KOPT-K1 (cell line): Measurements from ENCODE around the gene HOXA3.

ENCODE experiments used
- H3K27ac ChIP-seq: fragments of 200-600 bp; sonication (generic); 2 replicates; pipeline ENCODE4 v1.5.1; 2016; ENCODE audit warnings: antibody characterized with exemption, mild to moderate bottlenecking, low read depth, low read length; ENCODE audit not compliant: poor library complexity, severe bottlenecking
- H3K36me3 ChIP-seq: fragments of 200-600 bp; sonication (generic); 2 replicates; pipeline ENCODE4 v1.5.1; 2017; ENCODE audit warnings: antibody characterized with exemption, mild to moderate bottlenecking, low read length, moderate library complexity; ENCODE audit not compliant: insufficient read depth
- H3K9me3 ChIP-seq: fragments of 200-600 bp; sonication (generic); 2 replicates; pipeline ENCODE4 v1.5.1; 2017; ENCODE audit warnings: antibody characterized with exemption, low read length, mild to moderate bottlenecking; ENCODE audit not compliant: insufficient read depth, poor library complexity, severe bottlenecking

HOXA3 gene

DNA sequence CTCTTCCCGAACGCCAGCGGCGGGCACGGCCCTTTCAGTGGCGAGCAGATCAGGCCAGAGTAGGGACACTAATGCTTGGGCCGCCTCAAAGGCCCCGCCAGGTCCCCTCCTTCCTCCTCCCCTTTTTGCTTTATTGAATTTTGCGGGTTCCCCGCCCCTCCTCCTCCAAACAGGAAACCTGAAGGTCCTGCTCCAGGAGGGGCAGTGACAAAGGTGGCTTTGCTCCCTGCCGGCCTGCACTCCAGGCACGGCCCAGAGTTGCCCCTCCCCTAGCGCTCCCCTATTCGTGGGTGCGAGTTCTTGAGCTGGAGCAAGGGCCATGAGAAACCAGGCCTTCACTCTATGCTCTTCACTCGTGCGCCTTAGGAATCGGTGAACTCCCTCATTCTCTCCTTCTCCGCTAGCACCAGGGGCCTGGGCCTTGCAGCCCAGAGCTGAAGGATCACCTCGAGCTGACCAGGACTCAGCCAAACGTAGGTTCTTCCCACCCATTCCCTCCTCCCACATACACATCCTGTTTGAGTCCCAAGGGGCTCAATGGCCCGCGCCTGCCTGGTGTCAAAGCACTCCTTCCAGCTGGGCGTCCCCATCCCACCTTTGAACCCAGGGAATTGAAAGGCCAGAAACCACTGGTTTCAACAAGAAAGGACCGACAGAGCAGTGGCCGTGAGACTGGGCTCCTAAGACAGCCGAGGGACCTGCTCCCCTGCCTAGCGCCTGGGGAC, 4.2 kb downstream of the HOXA3 start:
- Histone ChIP-seq H3K27ac (no peak overlapping the region), H3K36me3 (no peaks in the 10 kb centered on the region), H3K9me3 (peaks cover 20% of the 10 kb centered on the region)

DNA sequence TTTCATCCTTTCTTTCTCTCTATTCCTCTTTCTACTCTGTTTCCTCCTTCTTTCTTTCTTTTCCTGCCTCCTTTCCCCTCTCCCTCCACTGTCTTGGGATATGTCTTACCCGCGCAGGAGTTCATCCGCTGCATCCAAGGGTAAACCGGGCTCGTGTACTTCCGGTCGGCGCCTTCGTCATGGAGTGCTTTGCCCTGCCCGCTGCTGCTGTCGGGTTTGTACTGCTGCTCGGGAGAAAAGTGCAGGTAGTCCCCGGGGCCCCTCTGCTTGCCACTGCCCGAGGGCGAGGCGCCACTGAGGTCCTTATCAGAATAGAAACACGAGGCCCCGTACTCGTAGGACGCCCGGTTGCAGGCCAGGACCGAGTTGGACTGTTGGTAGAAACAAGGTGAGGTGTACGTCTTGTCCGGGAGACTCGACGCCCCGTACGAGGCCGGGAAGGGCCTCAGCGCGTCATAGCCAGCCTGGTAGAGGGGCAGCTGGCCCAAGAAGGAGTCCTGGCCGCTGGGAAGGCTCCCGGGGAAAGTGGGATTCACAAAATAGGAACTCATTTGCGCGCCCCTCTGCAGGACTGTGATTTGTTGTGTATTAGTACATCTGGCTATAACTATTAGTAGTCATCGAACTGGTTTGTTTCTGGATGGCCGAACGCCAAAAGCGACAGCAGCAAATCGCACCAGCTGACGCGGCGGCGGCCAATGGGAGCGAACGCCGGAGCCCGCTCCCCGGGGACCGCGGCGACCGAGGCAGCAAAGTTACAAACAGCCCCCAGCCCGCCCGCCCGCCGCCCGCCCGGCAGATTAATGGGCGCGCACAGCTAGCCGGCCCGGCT, 5.0 kb downstream of the HOXA3 start, which contains the start of gene HOXA6:
Gene HOXA6 (minus strand): TSS at position 576 of the 832 bp plus-strand sequence. CDS start 25 bp downstream, at position 551.
- H3K36me3 ChIP-seq: no peaks in the 10 kb centered on the region
- no peak within 1 kb of the TSS for H3K27ac ChIP-seq
- peaks cover 20% of the 10 kb centered on the region for H3K9me3 ChIP-seq

DNA sequence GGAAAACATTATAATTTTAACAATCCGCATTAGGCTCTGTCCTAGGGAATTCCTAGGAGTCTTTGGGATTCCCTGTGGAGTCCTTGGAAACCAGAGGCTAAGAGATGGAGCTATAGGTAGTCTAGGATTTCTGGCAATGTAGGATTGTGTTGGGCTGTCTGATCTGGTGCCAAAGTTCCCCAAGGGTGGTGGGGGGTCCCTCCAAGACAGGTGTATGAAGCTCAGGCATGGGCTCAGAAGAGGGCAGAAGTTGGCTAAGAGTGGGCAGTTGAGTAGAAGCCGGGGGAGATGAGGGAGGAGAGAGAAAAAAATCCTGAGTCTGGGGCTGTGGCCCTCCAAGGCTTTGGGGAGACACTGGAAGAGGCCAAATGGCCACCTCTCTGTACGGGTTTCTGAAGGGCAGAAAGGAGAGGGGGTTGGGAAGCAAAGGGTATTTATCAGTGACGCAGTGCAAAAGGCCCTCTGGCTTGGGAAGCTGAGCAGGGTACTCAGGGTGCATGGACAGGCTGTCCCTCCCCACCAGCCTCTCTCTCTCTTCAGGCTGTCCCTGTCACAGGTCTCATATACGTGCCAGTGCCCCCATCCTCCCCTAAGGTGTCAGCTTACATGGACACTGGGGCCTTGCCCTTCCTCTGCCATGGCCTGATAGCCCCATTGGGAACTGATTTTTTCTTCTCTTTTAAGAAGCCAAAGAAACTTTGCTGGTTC, 5.7 kb downstream of the HOXA3 start:
- no peaks in the 10 kb centered on the region for H3K36me3 ChIP-seq
- peaks cover 20% of the 10 kb centered on the region for H3K9me3 ChIP-seq
- H3K27ac ChIP-seq: no peak overlapping the region

DNA sequence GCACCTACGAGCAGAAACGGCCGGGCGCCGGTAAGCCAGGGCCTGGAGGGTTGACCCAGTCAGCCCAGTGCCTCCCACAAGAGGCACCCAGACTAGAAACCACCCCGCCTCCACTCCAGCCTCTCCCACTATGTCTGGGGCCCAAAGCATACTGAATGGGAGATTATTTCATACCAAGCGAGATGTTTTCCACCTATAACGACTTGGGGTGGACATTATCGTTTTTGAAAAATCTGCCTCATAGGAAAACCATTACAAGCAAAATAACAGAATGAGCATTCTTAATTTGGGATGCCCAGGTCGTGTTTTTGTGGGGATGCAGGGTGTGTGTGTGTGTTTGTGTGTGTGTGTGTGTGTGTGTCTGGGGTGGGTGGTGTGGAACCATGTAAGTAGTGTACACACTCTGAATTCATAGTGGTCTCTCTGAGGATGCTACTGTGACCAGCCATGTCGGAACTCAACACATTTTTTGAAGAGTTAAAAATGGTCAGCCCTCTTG, 6.4 kb downstream of the HOXA3 start:
- H3K36me3 ChIP-seq: no peaks in the 10 kb centered on the region
- no peak overlapping the region for H3K27ac ChIP-seq
- peaks cover 20% of the 10 kb centered on the region for H3K9me3 ChIP-seq

DNA sequence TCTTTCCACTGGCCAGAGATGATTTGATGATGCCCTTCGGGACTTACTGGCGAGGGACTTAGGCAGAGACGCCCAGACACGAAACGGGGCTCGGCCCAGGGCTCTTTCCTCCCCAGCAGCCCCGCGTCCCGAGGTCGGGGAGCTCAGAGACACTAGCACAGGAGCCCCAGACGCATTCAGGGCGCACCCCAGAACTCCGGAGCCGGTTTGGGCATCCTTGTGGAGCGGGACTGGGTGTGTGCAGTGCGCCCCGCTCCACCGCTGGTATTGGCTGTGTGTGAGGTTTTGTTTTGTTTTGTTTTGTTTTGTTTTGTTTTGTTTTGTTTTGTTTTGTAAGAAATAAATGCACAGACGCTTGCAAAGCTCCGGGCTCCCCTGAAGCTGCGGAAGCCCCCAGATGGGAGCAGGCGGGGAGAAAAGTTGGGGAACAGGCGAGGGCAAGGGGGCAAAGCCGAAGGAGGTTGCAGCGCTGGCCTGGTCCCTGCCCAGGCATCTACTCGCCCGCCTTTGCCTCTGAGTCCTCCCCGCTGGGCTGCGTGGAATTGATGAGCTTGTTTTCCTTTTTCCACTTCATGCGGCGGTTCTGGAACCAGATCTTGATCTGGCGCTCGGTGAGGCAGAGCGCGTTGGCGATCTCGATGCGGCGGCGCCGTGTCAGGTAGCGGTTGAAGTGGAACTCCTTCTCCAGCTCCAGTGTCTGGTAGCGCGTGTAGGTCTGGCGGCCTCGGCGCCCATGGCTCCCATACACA, 7.0 kb downstream of the HOXA3 start:
- H3K9me3 ChIP-seq: peaks cover 20% of the 10 kb centered on the region
- no peaks in the 10 kb centered on the region for H3K36me3 ChIP-seq
- no peak overlapping the region for H3K27ac ChIP-seq

DNA sequence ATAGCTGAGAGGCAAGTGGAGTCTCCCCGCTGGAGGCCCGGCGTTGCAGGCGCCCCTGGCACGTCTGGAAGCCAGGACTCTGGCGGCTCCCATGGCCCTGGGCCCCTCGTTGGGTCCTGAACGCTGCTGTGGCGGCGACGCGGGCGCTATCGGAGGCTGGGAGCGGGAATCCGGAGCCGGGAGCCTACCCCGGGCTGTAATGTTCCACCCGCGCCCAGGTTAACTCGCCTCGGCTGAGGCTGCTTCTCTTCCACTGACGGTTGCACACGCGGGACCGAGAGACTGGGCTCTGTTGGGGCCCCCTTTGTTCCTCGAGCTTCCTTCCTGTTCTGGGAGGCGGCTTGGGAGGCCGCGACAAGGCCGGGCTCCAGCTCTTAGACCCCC, 7.6 kb downstream of the HOXA3 start:
- Histone ChIP-seq H3K27ac (no peak overlapping the region), H3K36me3 (no peaks in the 10 kb centered on the region), H3K9me3 (peaks cover 20% of the 10 kb centered on the region)

DNA sequence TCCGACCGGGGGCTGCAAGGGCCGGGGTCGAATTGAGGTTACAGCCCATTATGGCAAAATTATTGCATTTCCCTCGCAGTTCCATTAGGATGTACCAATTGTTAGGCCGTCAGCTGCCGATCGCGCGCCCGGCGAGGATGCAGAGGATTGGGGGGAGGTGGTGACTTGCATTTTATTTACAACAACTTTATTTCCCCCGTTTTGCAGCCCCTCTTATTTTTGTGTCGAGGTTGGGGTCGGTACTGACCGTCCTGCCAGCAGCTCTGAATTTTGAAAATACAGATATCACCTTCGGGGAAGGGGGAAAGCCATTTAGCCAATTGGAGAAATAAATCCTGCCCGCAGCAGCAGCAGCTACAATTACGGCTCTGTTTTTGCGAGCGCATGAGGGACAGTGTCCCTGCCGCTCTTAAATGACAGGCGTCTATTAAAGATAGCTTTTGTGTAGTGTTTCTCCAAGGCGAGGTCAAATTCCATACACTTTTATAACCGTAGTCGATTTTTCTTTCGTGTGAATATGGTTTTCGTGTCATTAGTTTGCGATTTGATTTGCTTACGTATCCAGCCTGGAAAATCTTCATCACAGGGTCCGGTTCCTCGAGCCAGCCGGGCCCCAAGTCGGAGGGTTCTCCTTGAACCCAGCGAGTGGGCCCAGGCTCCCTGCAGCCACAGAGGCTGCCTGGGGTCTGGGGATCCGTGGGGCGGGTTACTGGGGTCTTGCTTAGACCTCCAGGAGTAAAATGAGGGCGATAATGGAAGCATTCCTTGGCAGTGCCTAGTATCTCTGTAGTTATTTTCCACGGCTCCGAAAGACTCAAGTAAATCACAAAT, 8.2 kb downstream of the HOXA3 start:
- H3K36me3 ChIP-seq: no peaks in the 10 kb centered on the region
- H3K9me3 ChIP-seq: peaks cover 20% of the 10 kb centered on the region
- no peak overlapping the region for H3K27ac ChIP-seq

DNA sequence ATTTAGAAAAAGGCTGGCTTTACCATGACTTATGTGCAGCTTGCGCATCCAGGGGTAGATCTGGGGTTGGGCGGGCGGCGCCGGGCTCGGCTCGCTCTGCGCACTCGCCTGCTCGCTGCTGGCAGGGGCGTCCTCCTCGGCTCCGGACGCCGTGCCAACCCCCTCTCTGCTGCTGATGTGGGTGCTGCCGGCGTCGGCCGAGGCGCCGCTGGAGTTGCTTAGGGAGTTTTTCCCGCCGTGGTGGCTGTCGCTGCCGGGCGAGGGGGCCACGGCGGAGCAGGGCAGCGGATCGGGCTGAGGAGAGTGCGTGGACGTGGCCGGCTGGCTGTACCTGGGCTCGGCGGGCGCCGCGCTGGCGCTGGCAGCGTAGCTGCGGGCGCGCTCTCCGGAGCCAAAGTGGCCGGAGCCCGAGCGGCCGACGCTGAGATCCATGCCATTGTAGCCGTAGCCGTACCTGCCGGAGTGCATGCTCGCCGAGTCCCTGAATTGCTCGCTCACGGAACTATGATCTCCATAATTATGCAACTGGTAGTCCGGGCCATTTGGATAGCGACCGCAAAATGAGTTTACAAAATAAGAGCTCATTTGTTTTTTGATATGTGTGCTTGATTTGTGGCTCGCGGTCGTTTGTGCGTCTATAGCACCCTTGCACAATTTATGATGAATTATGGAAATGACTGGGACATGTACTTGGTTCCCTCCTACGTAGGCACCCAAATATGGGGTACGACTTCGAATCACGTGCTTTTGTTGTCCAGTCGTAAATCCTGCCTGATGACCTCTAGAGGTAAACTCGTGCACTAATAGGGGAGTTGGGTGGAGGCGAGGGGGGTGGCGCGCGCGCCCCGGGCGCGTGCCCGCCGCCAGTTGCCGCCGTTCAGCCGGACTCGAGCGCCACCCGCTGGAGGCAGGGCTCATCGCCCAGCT, 9.1 kb downstream of the HOXA3 start, which contains the start of gene HOXA5:
Gene HOXA5 (minus strand): TSS at position 659 of the 927 bp plus-strand sequence. CDS start 74 bp downstream, at position 585.
- no peak within 1 kb of the TSS for H3K27ac ChIP-seq

DNA sequence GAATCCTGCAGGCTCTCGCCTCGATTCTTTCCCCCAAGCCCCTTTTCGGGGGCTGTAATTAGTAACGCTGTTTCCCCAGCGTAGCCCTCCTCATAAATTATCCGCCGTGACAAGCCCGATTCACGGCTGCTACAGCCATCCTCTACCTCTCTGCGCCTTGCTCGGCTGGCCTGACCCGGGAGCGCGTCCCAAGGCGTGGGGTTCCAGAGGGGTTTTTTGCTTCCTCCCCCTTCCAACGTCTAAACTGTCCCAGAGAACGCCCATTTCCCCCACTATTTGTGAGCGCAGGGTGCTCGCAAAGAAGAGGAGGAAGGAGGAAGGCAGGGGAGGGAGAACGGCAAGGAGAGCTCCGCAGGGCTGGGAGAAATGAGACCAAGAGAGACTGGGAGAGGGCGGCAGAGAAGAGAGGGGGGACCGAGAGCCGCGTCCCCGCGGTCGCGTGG, 9.8 kb downstream of the HOXA3 start:
- peaks cover 20% of the 10 kb centered on the region for H3K9me3 ChIP-seq
- H3K27ac ChIP-seq: no peak overlapping the region
- H3K36me3 ChIP-seq: no peaks in the 10 kb centered on the region

More for the DNA sequence above, 9.1 kb downstream of the HOXA3 start, which contains the start of gene HOXA5:
- H3K9me3 ChIP-seq: peaks cover 20% of the 10 kb centered on the region
- H3K36me3 ChIP-seq: no peaks in the 10 kb centered on the region

DNA sequence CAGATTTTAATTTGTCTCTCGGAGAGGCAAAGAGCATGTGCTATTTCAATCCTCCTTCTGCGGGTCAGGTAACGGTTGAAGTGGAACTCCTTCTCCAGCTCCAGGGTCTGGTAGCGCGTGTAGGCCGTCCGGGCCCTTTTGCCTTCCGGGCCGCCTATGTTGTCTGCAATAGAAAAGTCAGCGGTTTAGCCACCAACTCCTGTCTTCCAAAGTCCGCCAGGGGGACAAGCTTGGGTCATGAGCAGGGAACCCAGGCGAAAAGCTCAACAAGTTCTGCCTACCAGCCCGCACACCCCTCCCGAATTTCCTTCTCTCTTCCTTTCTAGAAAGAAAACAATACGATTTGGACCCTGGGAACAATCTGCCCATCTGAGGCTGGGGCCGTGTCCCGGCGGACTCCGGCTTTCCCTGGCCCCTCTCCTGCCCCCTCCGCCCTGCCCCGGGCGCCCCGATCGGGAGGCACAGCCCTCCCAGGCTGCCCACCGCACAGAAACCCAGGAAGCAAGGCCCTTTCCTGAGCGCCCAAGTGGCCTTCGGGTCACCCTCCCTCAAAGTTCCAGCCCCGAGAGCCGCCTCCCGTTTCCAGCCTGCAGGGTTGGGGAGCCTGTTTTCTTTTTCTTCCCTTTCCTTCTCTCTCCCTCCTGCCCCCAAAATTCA, 10.3 kb downstream of the HOXA3 start:
- peaks cover 20% of the 10 kb centered on the region for H3K9me3 ChIP-seq
- no peak overlapping the region for H3K27ac ChIP-seq
- no peaks in the 10 kb centered on the region for H3K36me3 ChIP-seq

DNA sequence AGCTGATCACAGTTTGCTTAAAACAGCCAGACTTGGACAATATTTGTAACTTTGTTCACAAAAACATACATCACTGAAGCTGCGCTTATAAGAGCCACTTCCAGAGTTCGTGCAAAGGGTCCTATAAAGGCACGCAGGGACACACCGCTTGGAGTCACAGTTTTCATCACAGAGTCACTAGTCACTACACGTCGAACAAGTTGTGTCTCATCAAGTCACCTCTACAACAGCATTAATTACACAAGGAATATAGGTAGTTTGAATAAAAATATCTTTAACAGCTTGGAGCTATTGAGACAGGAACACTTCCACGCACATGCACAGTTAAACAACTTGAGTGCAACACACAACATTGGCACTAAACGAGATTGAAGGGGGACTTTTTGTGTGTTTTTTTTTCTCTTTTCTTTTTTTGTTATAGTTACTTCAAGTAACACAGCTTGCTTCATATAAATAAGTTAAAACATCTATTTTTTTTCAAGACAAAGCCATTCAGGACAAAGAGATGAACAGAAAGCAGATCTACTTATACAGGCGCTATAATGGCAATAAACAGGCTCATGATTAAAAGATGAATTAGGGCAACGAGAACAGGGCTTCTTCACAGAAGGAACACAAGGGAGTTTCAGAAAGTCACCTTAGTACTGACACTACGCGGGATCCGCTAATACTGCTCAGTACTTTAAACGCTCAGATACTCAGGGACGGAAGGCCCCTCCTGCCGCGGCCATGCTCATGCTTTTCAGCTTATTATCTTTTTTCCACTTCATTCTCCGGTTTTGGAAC, 11.1 kb downstream of the HOXA3 start:
- Histone ChIP-seq H3K9me3 (peaks cover 20% of the 10 kb centered on the region), H3K27ac (no peak overlapping the region)

More for the DNA sequence above, 11.1 kb downstream of the HOXA3 start:
- no peaks in the 10 kb centered on the region for H3K36me3 ChIP-seq
